Mucosa of stomach (tissue), 1 donor: Measurements from ENCODE around the gene COP1.
A peak's percentile ranks its signal among the peaks of the same experiment; 100 is the strongest.
"Not testable (repeated sequence)": the region's sequence is repeated elsewhere in the genome, so short reads cannot be mapped to it uniquely, and the experiment has no call there.

Source experiments
- H3K27me3 ChIP-seq: one replicate; pipeline ENCODE4 v1.7.0; 2013; ENCODE audit warnings: mild to moderate bottlenecking, low read length; ENCODE audit not compliant: control insufficient read depth, insufficient read depth
- H3K36me3 ChIP-seq: one replicate; pipeline ENCODE4 v1.7.0; 2013; ENCODE audit warnings: low read length; ENCODE audit not compliant: control insufficient read depth, insufficient read depth
- H3K4me1 ChIP-seq: one replicate; pipeline ENCODE4 v1.7.0; 2013; ENCODE audit warnings: mild to moderate bottlenecking, low read length; ENCODE audit not compliant: control insufficient read depth, insufficient read depth
- H3K4me3 ChIP-seq: one replicate; pipeline ENCODE4 v1.7.0; 2013; ENCODE audit warnings: low read length
- H3K9ac ChIP-seq: one replicate; pipeline ENCODE4 v1.7.0; 2013; ENCODE audit warnings: mild to moderate bottlenecking, low read length, moderate library complexity
- H3K9me3 ChIP-seq: one replicate; pipeline ENCODE4 v1.7.0; 2013; ENCODE audit warnings: mild to moderate bottlenecking, low read length, moderate library complexity; ENCODE audit not compliant: control insufficient read depth
- donor health status: Pancreatic carcinoma.

COP1 gene

GRCh38 chr1:176216031-176216430 is 8.9 kb upstream of the COP1 start:
- Histone ChIP-seq H3K27me3 (no peaks in the 10 kb centered on the region), H3K36me3 (no peaks in the 10 kb centered on the region)

GRCh38 chr1:176211396-176212165 is 4.5 kb upstream of the COP1 start:
- no peak overlapping the region for H3K9ac ChIP-seq
- peaks cover 4% of the 10 kb centered on the region for H3K4me1 ChIP-seq
- no peaks in the 10 kb centered on the region for H3K27me3 ChIP-seq
- no peaks in the 10 kb centered on the region for H3K36me3 ChIP-seq
- no peak overlapping the region for H3K4me3 ChIP-seq
- no peaks in the 10 kb centered on the region for H3K9me3 ChIP-seq

More at GRCh38 chr1:176216031-176216430, 8.9 kb upstream of the COP1 start:
- H3K4me3 ChIP-seq: no peak overlapping the region
- H3K9ac ChIP-seq: no peak overlapping the region
- H3K4me1 ChIP-seq: peaks cover 4% of the 10 kb centered on the region
- no peaks in the 10 kb centered on the region for H3K9me3 ChIP-seq

GRCh38 chr1:176208034-176208433 is 948 bp upstream of the COP1 start:
- H3K9ac ChIP-seq: peak overlapping the region; percentile 94
- H3K9me3 ChIP-seq: no peaks in the 10 kb centered on the region
- H3K4me1 ChIP-seq: peaks cover 11% of the 10 kb centered on the region
- H3K4me3 ChIP-seq: peak overlapping the region; percentile 99
- no peaks in the 10 kb centered on the region for H3K36me3 ChIP-seq
- H3K27me3 ChIP-seq: no peaks in the 10 kb centered on the region

- H3K9me3 ChIP-seq: no peaks in the 10 kb centered on the region
- no peaks in the 10 kb centered on the region for H3K36me3 ChIP-seq
- no peaks in the 10 kb centered on the region for H3K27me3 ChIP-seq
- peaks cover 7% of the 10 kb centered on the region for H3K4me1 ChIP-seq
- peak overlapping the region; percentile 94 for H3K9ac ChIP-seq
- peak overlapping the region; percentile 99 for H3K4me3 ChIP-seq
Observed at GRCh38 chr1:176206006-176206960, 803 bp downstream of the COP1 start.

- Histone ChIP-seq H3K27me3 (no peaks in the 10 kb centered on the region), H3K4me3 (peak overlapping the region; percentile 99), H3K4me1 (peaks cover 7% of the 10 kb centered on the region), H3K9me3 (no peaks in the 10 kb centered on the region), H3K36me3 (no peaks in the 10 kb centered on the region), H3K9ac (peak overlapping the region; percentile 94)
Observed at GRCh38 chr1:176205332-176205914, 1.7 kb downstream of the COP1 start.

- not testable (repeated sequence) for H3K4me1 ChIP-seq, H3K4me3 ChIP-seq, H3K27me3 ChIP-seq, H3K9ac ChIP-seq, H3K9me3 ChIP-seq, H3K36me3 ChIP-seq
Observed at GRCh38 chr1:176204655-176205054, 2.4 kb downstream of the COP1 start.

GRCh38 chr1:176203735-176204134 is 3.4 kb downstream of the COP1 start:
- Histone ChIP-seq H3K4me3 (no peak overlapping the region), H3K9me3 (no peaks in the 10 kb centered on the region), H3K9ac (no peak overlapping the region), H3K4me1 (peaks cover 7% of the 10 kb centered on the region), H3K27me3 (no peaks in the 10 kb centered on the region), H3K36me3 (no peaks in the 10 kb centered on the region)

- Histone ChIP-seq H3K9ac (no peak overlapping the region), H3K36me3 (no peaks in the 10 kb centered on the region), H3K27me3 (no peaks in the 10 kb centered on the region), H3K4me1 (peaks cover 7% of the 10 kb centered on the region), H3K4me3 (no peak overlapping the region), H3K9me3 (no peaks in the 10 kb centered on the region)
Observed at GRCh38 chr1:176201568-176201967, 5.5 kb downstream of the COP1 start.

- peaks cover 3% of the 10 kb centered on the region for H3K4me1 ChIP-seq
- H3K4me3 ChIP-seq: no peak overlapping the region
- no peaks in the 10 kb centered on the region for H3K36me3 ChIP-seq
- no peaks in the 10 kb centered on the region for H3K27me3 ChIP-seq
- H3K9ac ChIP-seq: no peak overlapping the region
- H3K9me3 ChIP-seq: no peaks in the 10 kb centered on the region
Observed at GRCh38 chr1:176199707-176200106, 7.4 kb downstream of the COP1 start.

- Histone ChIP-seq H3K9me3 (no peaks in the 10 kb centered on the region), H3K4me3 (no peak overlapping the region), H3K27me3 (no peaks in the 10 kb centered on the region), H3K36me3 (no peaks in the 10 kb centered on the region), H3K4me1 (no peaks in the 10 kb centered on the region), H3K9ac (no peak overlapping the region)
Observed at GRCh38 chr1:176198413-176198812, 8.7 kb downstream of the COP1 start.

GRCh38 chr1:176196728-176197127 is 10.4 kb downstream of the COP1 start:
- Histone ChIP-seq H3K4me3 (no peak overlapping the region), H3K36me3 (no peaks in the 10 kb centered on the region), H3K9ac (no peak overlapping the region), H3K27me3 (no peaks in the 10 kb centered on the region), H3K4me1 (no peaks in the 10 kb centered on the region), H3K9me3 (no peaks in the 10 kb centered on the region)

GRCh38 chr1:176195547-176195946 is 11.5 kb downstream of the COP1 start:
- H3K27me3 ChIP-seq: no peaks in the 10 kb centered on the region
- no peak overlapping the region for H3K9ac ChIP-seq
- H3K36me3 ChIP-seq: no peaks in the 10 kb centered on the region
- no peak overlapping the region for H3K4me3 ChIP-seq
- H3K9me3 ChIP-seq: no peaks in the 10 kb centered on the region
- H3K4me1 ChIP-seq: no peaks in the 10 kb centered on the region
